GM20000 (cell line): ENCODE data around the gene RNPC3.
A peak's percentile ranks its signal among the peaks of the same experiment; 100 is the strongest.
"Not testable (repeated sequence)": the region's sequence is repeated elsewhere in the genome, so short reads cannot be mapped to it uniquely, and the experiment has no call there.

Source experiments
- DNase-seq: peaks from one replicate; pipeline ENCODE4 v3.0.0; 2012; ENCODE audit warnings: low spot score
- CTCF ChIP-seq: IDR thresholded peaks from 2 replicates; pipeline ENCODE4 v1.5.1; 2012; ENCODE audit warnings: mild to moderate bottlenecking, control low read depth; ENCODE audit errors: extremely low read depth, missing control alignments

RNPC3 gene

GRCh38 chr1:103525114-103525606 is 339 bp upstream of the RNPC3 start:
- no peak for TF ChIP-seq CTCF
- DNase-seq: peak; percentile 41

- no peak for TF ChIP-seq CTCF
- no peak for DNase-seq
Measured at GRCh38 chr1:103527331-103527730, 1.8 kb downstream of the RNPC3 start.

GRCh38 chr1:103529746-103530145 is 4.2 kb downstream of the RNPC3 start:
- DNase-seq: no peak
- TF ChIP-seq CTCF: no peak

GRCh38 chr1:103538226-103538625 is 12.7 kb downstream of the RNPC3 start:
- no peak for TF ChIP-seq CTCF
- DNase-seq: no peak

GRCh38 chr1:103541431-103541830 is 15.9 kb downstream of the RNPC3 start:
- no peak for DNase-seq
- TF ChIP-seq CTCF: no peak

- no peak for DNase-seq
- TF ChIP-seq CTCF: no peak
Measured at GRCh38 chr1:103546496-103546895, 21.0 kb downstream of the RNPC3 start.

- TF ChIP-seq CTCF: no peak
- DNase-seq: no peak
Measured at GRCh38 chr1:103547840-103548239, 22.3 kb downstream of the RNPC3 start.

GRCh38 chr1:103560427-103560826 is 34.9 kb downstream of the RNPC3 start:
- no peak for DNase-seq
- no peak for TF ChIP-seq CTCF

- not testable (repeated sequence) for DNase-seq
Measured at GRCh38 chr1:103561124-103561523, 35.6 kb downstream of the RNPC3 start.
